ENCODE data around the gene NCK1.

NCK1 gene

GRCh38 chr3:136819392-136819730, 42.6 kb upstream of the NCK1 start:
- H2BK5ac ChIP-seq (ENCODE audit: low read depth, low read length, poor library complexity) = no peak overlapping the region
- no peaks in the 10 kb centered on the region for H3K79me2 ChIP-seq (ENCODE audit: control insufficient read depth, insufficient read depth, low read length, poor library complexity)
- no peak overlapping the region for H3K4ac ChIP-seq (ENCODE audit: low read depth, low read length)
- peak overlapping the region; percentile 100 for H3K4me2 ChIP-seq (ENCODE audit: low read length)
- DNase-seq = no peak
- no peak overlapping the region for H3K23ac ChIP-seq (ENCODE audit: low read length)
- H2BK120ac ChIP-seq (ENCODE audit: insufficient read depth, low read length, poor library complexity) = peak overlapping the region; percentile 20
- H3K4me3 ChIP-seq (ENCODE audit: low read depth, low read length) = peak overlapping the region; percentile 77
- peak overlapping the region; percentile 63 for H3K14ac ChIP-seq (ENCODE audit: low read length)
- no peaks in the 10 kb centered on the region for H3K9me3 ChIP-seq (ENCODE audit: insufficient read depth, low read depth, low read length)
- WGBS (ENCODE audit: extremely low coverage, insufficient coverage, insufficient read length) = no CpG with 5 or more reads among the region's 21 CpGs
- H2BK12ac ChIP-seq (ENCODE audit: low read length) = no peak overlapping the region
- H4K12ac ChIP-seq (ENCODE audit: low read depth, low read length) = no peak overlapping the region
- peak overlapping the region; percentile 83 for H2AFZ ChIP-seq (ENCODE audit: insufficient read depth, low read length, poor library complexity)
- peak overlapping the region; percentile 64 for H3K9ac ChIP-seq (ENCODE audit: low read length)
- H3K4me1 ChIP-seq (ENCODE audit: control insufficient read depth in 1 of 2, insufficient read depth in 2 of 2, low read length in 2 of 2) = peaks cover 10 to 14% of the 10 kb centered on the region in 2 experiments
- no peak overlapping the region for H2AK5ac ChIP-seq (ENCODE audit: low read length)
- H4K8ac ChIP-seq (ENCODE audit: low read depth, low read length) = peak overlapping the region; percentile 74
- peak overlapping the region; percentile 40 for H4K91ac ChIP-seq (ENCODE audit: low read depth, low read length)
- H3K18ac ChIP-seq (ENCODE audit: low read length) = peak overlapping the region; percentile 58
- H3K36me3 ChIP-seq (ENCODE audit: control insufficient read depth in 1 of 2, insufficient read depth in 2 of 2, low read length in 2 of 2) = no peaks in the 10 kb centered on the region
- H3K27me3 ChIP-seq (ENCODE audit: insufficient read depth, low read length) = peaks cover 3% of the 10 kb centered on the region
- H3K27ac ChIP-seq (ENCODE audit: low read depth, low read length) = no peak overlapping the region
- H3K79me1 ChIP-seq (ENCODE audit: low read length) = peaks cover 4% of the 10 kb centered on the region

GRCh38 chr3:136819731-136820679, 42.0 kb upstream of the NCK1 start:
- H3K27me3 ChIP-seq (ENCODE audit: insufficient read depth, low read length) = peaks cover 3% of the 10 kb centered on the region
- H2AFZ ChIP-seq (ENCODE audit: insufficient read depth, low read length, poor library complexity) = peak overlapping the region; percentile 41
- no CpG with 5 or more reads among the region's 51 CpGs for WGBS (ENCODE audit: extremely low coverage, insufficient coverage, insufficient read length)

GRCh38 chr3:136831461-136831860, 30.5 kb upstream of the NCK1 start:
- Histone ChIP-seq H4K91ac (ENCODE audit: low read depth, low read length) (no peak overlapping the region), H3K14ac (ENCODE audit: low read length) (no peak overlapping the region), H3K79me2 (ENCODE audit: control insufficient read depth, insufficient read depth, low read length, poor library complexity) (no peaks in the 10 kb centered on the region), H2BK120ac (ENCODE audit: insufficient read depth, low read length, poor library complexity) (no peak overlapping the region), H3K4me3 (ENCODE audit: low read depth, low read length) (no peak overlapping the region), H3K9ac (ENCODE audit: low read length) (peak overlapping the region; percentile 38), H2AFZ (ENCODE audit: insufficient read depth, low read length, poor library complexity) (no peak overlapping the region), H3K9me3 (ENCODE audit: insufficient read depth, low read depth, low read length) (no peaks in the 10 kb centered on the region), H3K4me2 (ENCODE audit: low read length) (no peak overlapping the region), H2BK5ac (ENCODE audit: low read depth, low read length, poor library complexity) (no peak overlapping the region), H4K12ac (ENCODE audit: low read depth, low read length) (no peak overlapping the region), H2AK5ac (ENCODE audit: low read length) (no peak overlapping the region), H3K27ac (ENCODE audit: low read depth, low read length) (no peak overlapping the region), H3K36me3 (ENCODE audit: control insufficient read depth in 1 of 2, insufficient read depth in 2 of 2, low read length in 2 of 2) (no peaks in the 10 kb centered on the region), H3K27me3 (ENCODE audit: insufficient read depth, low read length) (no peaks in the 10 kb centered on the region), H3K79me1 (ENCODE audit: low read length) (no peaks in the 10 kb centered on the region), H3K18ac (ENCODE audit: low read length) (no peak overlapping the region), H2BK12ac (ENCODE audit: low read length) (no peak overlapping the region), H3K4ac (ENCODE audit: low read depth, low read length) (no peak overlapping the region), H3K4me1 (ENCODE audit: control insufficient read depth in 1 of 2, insufficient read depth in 2 of 2, low read length in 2 of 2) (no peaks in the 10 kb centered on the region), H4K8ac (ENCODE audit: low read depth, low read length) (no peak overlapping the region), H3K23ac (ENCODE audit: low read length) (no peak overlapping the region)
- peak in 1 of 2 donors; percentile 50 for DNase-seq
- no CpG with 5 or more reads among the region's 1 CpG for WGBS (ENCODE audit: extremely low coverage, insufficient coverage, insufficient read length)

More at GRCh38 chr3:136819731-136820679, 42.0 kb upstream of the NCK1 start:
- Histone ChIP-seq H3K18ac (ENCODE audit: low read length) (no peak overlapping the region), H3K36me3 (ENCODE audit: control insufficient read depth in 1 of 2, insufficient read depth in 2 of 2, low read length in 2 of 2) (no peaks in the 10 kb centered on the region), H4K8ac (ENCODE audit: low read depth, low read length) (no peak overlapping the region), H3K4me2 (ENCODE audit: low read length) (peak overlapping the region; percentile 100), H4K12ac (ENCODE audit: low read depth, low read length) (no peak overlapping the region), H3K79me2 (ENCODE audit: control insufficient read depth, insufficient read depth, low read length, poor library complexity) (no peaks in the 10 kb centered on the region), H2BK12ac (ENCODE audit: low read length) (no peak overlapping the region), H3K4ac (ENCODE audit: low read depth, low read length) (no peak overlapping the region), H3K9me3 (ENCODE audit: insufficient read depth, low read depth, low read length) (no peaks in the 10 kb centered on the region), H2BK120ac (ENCODE audit: insufficient read depth, low read length, poor library complexity) (no peak overlapping the region), H3K4me1 (ENCODE audit: control insufficient read depth in 1 of 2, insufficient read depth in 2 of 2, low read length in 2 of 2) (peaks cover 10 to 14% of the 10 kb centered on the region in 2 experiments), H3K4me3 (ENCODE audit: low read depth, low read length) (peak overlapping the region; percentile 68), H3K27ac (ENCODE audit: low read depth, low read length) (no peak overlapping the region), H3K23ac (ENCODE audit: low read length) (no peak overlapping the region), H3K9ac (ENCODE audit: low read length) (no peak overlapping the region), H2AK5ac (ENCODE audit: low read length) (no peak overlapping the region), H4K91ac (ENCODE audit: low read depth, low read length) (no peak overlapping the region), H3K79me1 (ENCODE audit: low read length) (peaks cover 4% of the 10 kb centered on the region), H3K14ac (ENCODE audit: low read length) (no peak overlapping the region), H2BK5ac (ENCODE audit: low read depth, low read length, poor library complexity) (no peak overlapping the region)
- peak; percentile 54 to 55 for DNase-seq

GRCh38 chr3:136835089-136835812, 26.8 kb upstream of the NCK1 start:
- Histone ChIP-seq H3K79me2 (ENCODE audit: control insufficient read depth, insufficient read depth, low read length, poor library complexity) (no peaks in the 10 kb centered on the region), H3K79me1 (ENCODE audit: low read length) (no peaks in the 10 kb centered on the region), H3K18ac (ENCODE audit: low read length) (no peak overlapping the region), H3K4me3 (ENCODE audit: low read depth, low read length) (no peak overlapping the region), H2AFZ (ENCODE audit: insufficient read depth, low read length, poor library complexity) (no peak overlapping the region), H3K27ac (ENCODE audit: low read depth, low read length) (no peak overlapping the region), H3K9ac (ENCODE audit: low read length) (no peak overlapping the region), H3K27me3 (ENCODE audit: insufficient read depth, low read length) (no peaks in the 10 kb centered on the region), H3K4me1 (ENCODE audit: control insufficient read depth in 1 of 2, insufficient read depth in 2 of 2, low read length in 2 of 2) (no peaks in the 10 kb centered on the region), H2AK5ac (ENCODE audit: low read length) (no peak overlapping the region), H3K4me2 (ENCODE audit: low read length) (no peak overlapping the region), H4K8ac (ENCODE audit: low read depth, low read length) (no peak overlapping the region), H3K23ac (ENCODE audit: low read length) (no peak overlapping the region), H3K4ac (ENCODE audit: low read depth, low read length) (no peak overlapping the region), H2BK12ac (ENCODE audit: low read length) (no peak overlapping the region), H4K12ac (ENCODE audit: low read depth, low read length) (no peak overlapping the region), H2BK120ac (ENCODE audit: insufficient read depth, low read length, poor library complexity) (no peak overlapping the region), H4K91ac (ENCODE audit: low read depth, low read length) (no peak overlapping the region), H2BK5ac (ENCODE audit: low read depth, low read length, poor library complexity) (no peak overlapping the region), H3K14ac (ENCODE audit: low read length) (no peak overlapping the region), H3K9me3 (ENCODE audit: insufficient read depth, low read depth, low read length) (no peaks in the 10 kb centered on the region), H3K36me3 (ENCODE audit: control insufficient read depth in 1 of 2, insufficient read depth in 2 of 2, low read length in 2 of 2) (peaks cover 0 to 2% of the 10 kb centered on the region in 2 experiments)
- no peak for DNase-seq
- WGBS (ENCODE audit: extremely low coverage, insufficient coverage, insufficient read length) = no CpG with 5 or more reads among the region's 1 CpG

Measured in trophoblast cell (in vitro differentiated cells and primary cell).